Ovary (tissue), 3 donors: ENCODE measurements around the gene ENPP5.

Experiments
- CTCF ChIP-seq, 3 donors: fragments of 450-650 bp in 2 of 3; fragments of 200-600 bp in 1 of 3; IDR thresholded peaks; one replicate each; pipeline versions ENCODE4 v1.5.1 to v1.8.0; 2016 to 2022; ENCODE audit warnings: antibody characterized with exemption in 3 of 3, mild to moderate bottlenecking in 1 of 3
- EP300 ChIP-seq: sonication (generic); formaldehyde crosslinking; IDR thresholded peaks from one replicate; pipeline ENCODE4 v1.6.1; 2017; ENCODE audit warnings: antibody characterized with exemption
- POLR2A ChIP-seq: fragments of 450-650 bp; IDR thresholded peaks from one replicate; pipeline ENCODE4 v1.6.1; 2017; ENCODE audit warnings: antibody characterized with exemption, mild to moderate bottlenecking, moderate library complexity
- donor health status: DM: no; HTN: no; CAD: no.

GRCh38 chr6:46130666-46131065, 40.1 kb downstream of the ENPP5 start:
- TF ChIP-seq CTCF (IDR thresholded peaks at IDR 0.05) (no peak), POLR2A (no peak), EP300 (no peak)
